T follicular helper cell (primary cell): ENCODE data around the gene ISCA1.
"Not testable (repeated sequence)": the region's sequence is repeated elsewhere in the genome, so short reads cannot be mapped to it uniquely, and the experiment has no call there.

Source experiments
- DNase-seq: peaks from one replicate; pipeline ENCODE4 v3.0.0-alpha.2; 2020; ENCODE audit warnings: low read depth
- total RNA-seq, 2 experiments: gene quantifications; one replicate each; lab custom pipeline; 2026; lab: John Stamatoyannopoulos, UW

Gene ISCA1
- 57.1 to 59.3 reads per million in 2 experiments for total RNA-seq

GRCh38 chr9:86282077-86282978 is at the start of gene ISCA1:
TSS of gene ISCA1 (minus strand) at chr9:86282538. CDS start at chr9:86282458, 80 bp downstream.
- peak; percentile 99 for DNase-seq

DNA sequence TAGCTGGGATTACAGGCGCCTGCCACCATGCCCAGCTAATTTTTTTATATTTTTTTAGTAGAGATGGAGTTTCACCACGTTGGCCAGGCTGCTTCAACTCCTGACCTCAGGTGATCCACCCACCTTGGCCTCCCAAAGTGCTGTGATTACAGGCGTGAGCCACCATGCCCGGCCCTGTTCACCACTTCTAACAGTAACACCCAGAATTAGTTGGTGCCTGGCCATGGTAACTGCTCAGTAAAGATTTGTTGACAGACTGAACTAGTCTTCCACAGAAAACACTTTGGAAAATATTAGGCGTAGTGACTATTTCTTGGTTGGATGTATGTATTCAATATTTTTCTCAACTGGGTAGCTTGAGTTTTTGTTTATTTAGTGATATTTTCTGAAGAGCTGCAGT is 47.8 kb upstream of the ISCA1 start:
- no peak for DNase-seq

DNA sequence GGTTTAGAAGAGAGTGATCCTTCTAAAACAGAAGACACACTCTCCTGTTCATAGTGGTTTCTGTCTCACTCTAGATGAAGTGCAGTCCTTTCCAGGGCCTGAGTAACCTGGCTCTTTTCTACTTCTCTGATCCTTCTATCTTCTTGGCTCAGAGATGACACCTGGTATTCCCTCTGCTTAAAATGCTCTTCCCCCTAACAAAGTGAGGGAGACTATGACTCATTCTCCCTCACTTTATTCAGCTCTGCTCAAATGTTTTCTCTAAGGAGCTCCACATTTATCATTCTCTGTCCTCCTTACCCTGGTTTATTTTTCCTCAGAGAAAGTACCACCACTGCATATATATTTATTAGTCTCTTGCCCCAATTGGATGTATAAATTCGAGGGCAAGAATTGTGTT is 47.3 kb upstream of the ISCA1 start:
- no peak for DNase-seq

DNA sequence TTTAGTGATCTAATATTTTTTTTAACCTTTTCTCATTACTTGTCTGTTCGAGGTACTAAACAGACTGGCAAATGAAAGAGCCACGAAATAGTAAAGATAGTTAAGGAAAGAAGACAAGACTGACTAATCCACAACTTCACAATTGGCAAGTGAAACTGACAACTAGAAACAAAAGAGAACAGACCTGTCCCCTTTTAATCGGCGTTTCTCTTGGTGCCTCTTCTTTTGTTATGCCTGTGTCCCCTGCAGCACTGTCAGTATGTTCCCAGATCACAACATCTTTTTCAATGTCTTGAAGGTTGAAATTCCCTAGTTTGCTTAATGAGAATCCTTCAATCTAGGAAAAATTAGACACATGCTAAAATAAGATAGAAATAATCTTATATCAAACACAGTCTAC is 45.8 kb upstream of the ISCA1 start:
- no peak for DNase-seq

- DNase-seq = no peak
Observed at GRCh38 chr9:86326536-86326935, 44.2 kb upstream of the ISCA1 start.

GRCh38 chr9:86324901-86325300 is 42.6 kb upstream of the ISCA1 start:
- no peak for DNase-seq

GRCh38 chr9:86324308-86324707 is 42.0 kb upstream of the ISCA1 start:
- no peak for DNase-seq

- no peak for DNase-seq
Observed at GRCh38 chr9:86322973-86323644, 40.8 kb upstream of the ISCA1 start.

DNA sequence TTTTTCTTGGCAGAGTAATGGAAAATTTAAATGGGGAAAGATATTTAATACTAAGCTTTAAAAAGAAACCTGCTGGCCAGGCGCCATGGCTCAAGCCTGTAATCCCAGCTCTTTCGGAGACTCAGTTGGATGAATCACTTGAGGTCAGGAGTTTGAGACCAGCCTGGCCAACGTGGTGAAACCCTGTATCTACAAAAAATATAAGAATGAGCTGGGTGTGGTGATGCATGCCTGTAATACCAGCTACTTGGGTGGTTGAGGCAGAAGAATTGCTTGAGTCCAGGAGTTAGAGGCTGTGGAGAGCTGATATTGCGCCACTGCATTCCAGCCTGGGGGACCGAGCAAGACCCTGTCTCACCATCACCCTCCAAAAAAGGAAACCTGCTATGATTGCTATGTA is 39.0 kb upstream of the ISCA1 start:
- no peak for DNase-seq

- DNase-seq = no peak
Observed at GRCh38 chr9:86318187-86318586, 35.8 kb upstream of the ISCA1 start.

DNA sequence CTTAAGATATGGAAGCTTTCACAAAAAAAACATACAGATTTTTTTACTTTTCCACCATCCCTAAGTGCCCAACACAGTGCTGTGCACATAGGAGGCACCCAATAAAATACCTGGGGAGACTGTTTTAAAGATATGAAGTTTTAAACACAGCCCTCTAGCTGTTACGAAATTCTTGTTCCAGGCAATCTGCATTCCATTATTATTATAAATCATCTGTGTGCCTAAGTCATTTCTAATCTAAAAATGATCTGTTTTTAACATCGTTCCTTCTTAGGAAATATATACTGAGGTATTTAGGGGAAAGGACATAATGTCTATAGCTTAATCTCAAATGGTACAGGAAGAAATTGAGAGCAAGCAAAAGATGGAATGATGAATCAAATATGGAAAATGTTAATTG is 32.7 kb upstream of the ISCA1 start:
- DNase-seq = no peak

- DNase-seq = not testable (repeated sequence)
Observed at GRCh38 chr9:86312959-86313358, 30.6 kb upstream of the ISCA1 start.

DNA sequence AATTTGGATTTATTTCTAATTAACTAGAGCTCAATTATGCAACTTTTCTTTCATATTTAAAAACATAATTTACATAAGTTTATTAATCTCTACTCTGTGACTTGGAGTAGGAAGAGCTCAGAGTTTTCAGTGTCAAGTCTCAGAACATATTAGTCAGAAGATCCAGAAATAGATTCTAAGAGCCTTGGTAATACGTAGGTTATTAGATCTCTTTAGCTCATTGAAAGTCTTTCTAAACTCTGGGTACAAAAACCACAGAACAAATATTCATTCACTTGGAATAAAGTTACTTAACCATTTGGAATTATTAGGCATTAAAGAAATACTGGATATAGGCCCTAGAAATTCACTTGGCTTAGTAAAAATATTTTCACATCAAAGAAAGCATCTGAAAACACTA is 26.3 kb upstream of the ISCA1 start:
- DNase-seq = no peak

DNA sequence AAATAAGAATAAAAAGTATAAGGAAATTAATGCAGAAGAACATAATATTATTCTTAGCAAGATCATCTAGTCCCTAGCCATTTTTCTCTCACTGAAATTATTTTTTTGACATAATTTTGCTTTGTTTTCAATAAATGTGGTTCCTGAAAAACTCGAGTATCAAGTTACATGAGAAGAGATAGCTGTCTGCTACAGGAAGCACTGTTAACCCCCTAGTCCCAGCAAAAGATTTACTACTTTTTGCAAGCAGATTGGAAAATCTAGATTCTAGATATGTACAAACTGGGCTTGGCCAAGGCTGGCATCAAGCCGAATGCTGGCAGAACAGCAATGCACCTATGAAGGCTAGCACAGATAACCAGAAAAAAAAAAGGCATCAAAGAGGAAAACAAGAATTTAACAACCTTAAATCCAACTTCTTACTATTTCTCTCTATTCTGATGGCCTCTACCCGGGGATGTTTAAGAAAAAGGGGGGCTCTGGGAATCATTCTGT is 21.9 kb upstream of the ISCA1 start:
- no peak for DNase-seq

DNA sequence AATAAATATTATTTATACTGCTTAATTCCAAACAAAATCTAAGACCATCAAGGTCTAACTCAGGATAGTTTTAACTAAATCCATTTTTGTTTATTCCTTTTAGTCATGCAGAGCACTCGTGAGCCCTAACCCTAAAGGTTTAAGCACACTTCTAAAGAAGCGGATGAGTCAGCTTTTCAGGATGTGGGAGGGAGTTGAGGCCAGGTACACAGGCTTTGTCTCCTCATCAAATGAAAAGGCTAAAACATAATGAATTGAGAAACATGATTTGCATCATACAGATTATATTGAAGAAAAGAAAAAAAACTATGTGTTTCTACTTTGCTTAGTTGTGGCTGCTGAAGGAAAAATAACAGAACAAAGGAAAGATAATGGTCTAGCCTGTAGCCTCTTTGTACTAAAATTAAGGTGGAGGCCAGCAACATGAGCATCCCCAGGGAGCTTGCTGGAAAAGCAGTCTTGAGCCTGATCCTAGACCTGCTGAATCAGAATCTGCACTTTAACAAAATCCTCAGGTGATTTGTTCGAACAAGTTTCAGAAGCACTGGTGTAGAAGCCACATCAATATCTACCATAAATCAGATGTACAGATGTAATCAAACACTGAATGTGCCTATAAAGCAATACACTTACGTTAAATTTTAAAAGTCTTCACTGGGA is 21.1 kb upstream of the ISCA1 start:
- peak; percentile 21 for DNase-seq

DNA sequence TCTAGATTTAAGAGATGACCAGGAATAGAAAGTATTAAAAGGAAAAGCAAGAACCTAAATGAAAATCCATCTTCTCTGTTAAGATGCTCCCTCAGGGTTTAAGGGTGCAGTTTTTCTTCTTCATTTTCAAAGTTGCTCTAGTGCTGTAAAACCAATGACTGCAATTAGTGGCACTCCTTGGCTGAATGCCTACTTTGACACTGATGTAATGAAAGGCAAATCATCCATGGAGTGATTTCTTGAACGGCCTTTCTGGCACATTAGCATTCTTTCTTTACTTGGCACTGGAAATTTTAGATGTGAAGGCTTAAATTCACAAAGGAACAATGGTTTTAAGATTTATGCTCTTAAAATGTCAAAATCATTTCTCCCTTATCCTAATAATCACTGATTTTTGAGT is 19.3 kb upstream of the ISCA1 start:
- DNase-seq = no peak

- no peak for DNase-seq
Observed at GRCh38 chr9:86300701-86301100, 18.4 kb upstream of the ISCA1 start.

DNA sequence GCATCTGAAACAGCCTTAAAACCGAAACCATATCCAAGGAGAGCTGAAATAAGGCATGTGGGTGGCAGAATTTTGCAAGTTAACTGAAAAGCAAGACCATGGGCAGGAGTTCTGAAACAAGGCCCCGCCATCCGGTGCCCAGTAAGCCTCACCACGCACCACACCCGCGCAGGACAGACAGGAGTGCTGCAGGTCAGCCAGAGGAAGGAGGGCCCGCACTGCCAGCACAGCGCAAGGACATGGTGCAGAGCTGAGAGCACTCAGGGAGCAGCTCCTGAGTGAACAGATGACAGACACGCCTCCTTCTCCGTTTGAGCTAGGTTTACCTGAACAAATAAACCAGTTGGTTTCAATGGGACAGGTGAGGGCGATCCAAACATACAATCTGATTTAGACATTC is 16.5 kb upstream of the ISCA1 start:
- DNase-seq = no peak

GRCh38 chr9:86290341-86290740 is 8.0 kb upstream of the ISCA1 start:
- DNase-seq = not testable (repeated sequence)

GRCh38 chr9:86288499-86289198 is 6.3 kb upstream of the ISCA1 start:
- DNase-seq = no peak

GRCh38 chr9:86287013-86287412 is 4.7 kb upstream of the ISCA1 start:
- no peak for DNase-seq

GRCh38 chr9:86286278-86286677 is 3.9 kb upstream of the ISCA1 start:
- DNase-seq = no peak
